Stomach (tissue), 4 donors: ENCODE data around the gene FOS.

Experiments used
- CTCF ChIP-seq, 7 experiments: fragments of 450-650 bp in 4 of 7; fragments of 200-600 bp in 3 of 7; sonication (generic) in 3 of 7; IDR thresholded peaks; one replicate each; pipeline ENCODE4 v1.5.1; 2016 to 2019; ENCODE audit warnings: antibody characterized with exemption in 7 of 7, control low read depth in 2 of 7, mild to moderate bottlenecking in 1 of 7
- EP300 ChIP-seq: sonication (generic); formaldehyde crosslinking; IDR thresholded peaks from one replicate; pipeline ENCODE4 v1.6.1; 2017; ENCODE audit warnings: antibody characterized with exemption
- POLR2A ChIP-seq, 4 donors: fragments of 450-650 bp; IDR thresholded peaks; one replicate each; pipeline ENCODE4 v1.6.1; 2016; ENCODE audit warnings: antibody characterized with exemption in 4 of 4, control low read depth in 2 of 4, mild to moderate bottlenecking in 1 of 4, moderate library complexity in 1 of 4
- POLR2AphosphoS5 ChIP-seq, 3 donors: sonication (generic); formaldehyde crosslinking; IDR thresholded peaks; one replicate each; pipeline ENCODE4 v1.6.1; 2016; ENCODE audit warnings: antibody characterized with exemption in 3 of 3

DNA sequence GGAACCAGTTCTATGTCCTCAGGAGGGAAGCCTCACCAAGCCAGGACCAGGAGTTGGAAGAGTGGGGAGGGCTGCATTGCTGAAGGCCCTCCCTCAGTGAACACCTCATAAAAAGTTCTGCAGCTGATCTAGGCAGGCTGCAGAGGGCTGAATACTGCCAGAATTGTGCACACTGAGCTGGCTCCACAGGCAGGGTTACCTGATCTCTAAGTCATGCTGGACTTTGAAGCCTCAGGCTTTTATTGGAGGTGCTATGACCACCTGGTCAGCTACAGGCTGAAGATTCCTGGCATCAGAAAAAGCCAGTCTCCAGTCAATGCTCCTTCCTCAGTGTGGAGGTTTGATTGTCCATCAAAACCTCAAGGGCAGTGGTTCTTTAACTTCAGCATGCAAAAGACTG lies 39.7 kb downstream of the FOS start:
- TF ChIP-seq CTCF (IDR thresholded peaks at IDR 0.05) (no peak), POLR2A (IDR thresholded peaks at IDR 0.05) (no peak), POLR2AphosphoS5 (IDR thresholded peaks at IDR 0.05) (no peak), EP300 (no peak)
